Measurements from ENCODE around the gene TMCO1. TPM values are rescaled to one million over a fixed set of nuclear protein-coding genes. Genes with fewer than 3 reads are reported as not detected.

TMCO1 gene
- total and polyA plus RNA-seq, 2 of the 13 experiments (the other 11 are each of a cell fraction or from before 2014, with no cell fraction given), result 106 to 119 TPM

Other genes with a start within 250 kb of the TMCO1 start
- gene LRRC52, start 224.9 kb downstream of the TMCO1 start, total RNA-seq (2016; rRNA removed; fragmentation: Illumina TruSeq; extraction: Trizol), result not detected in 2 replicates
- not detected in 2 replicates for gene LRRC52, start 224.9 kb downstream of the TMCO1 start, polyA plus RNA-seq (2011; rRNA removed)
- 34.3 and 59.7 TPM in 2 replicates for gene MGST3, start 137.6 kb downstream of the TMCO1 start, total RNA-seq (2016; rRNA removed; fragmentation: Illumina TruSeq; extraction: Trizol)
- gene MGST3, start 137.6 kb downstream of the TMCO1 start, polyA plus RNA-seq (2011; rRNA removed), result 54.7 and 61.2 TPM in 2 replicates
- gene ALDH9A1, start 70.3 kb downstream of the TMCO1 start, total RNA-seq (2016; rRNA removed; fragmentation: Illumina TruSeq; extraction: Trizol), result 38.5 and 52.7 TPM in 2 replicates
- gene ALDH9A1, start 70.3 kb downstream of the TMCO1 start, polyA plus RNA-seq (2011; rRNA removed), result 17.1 and 27.5 TPM in 2 replicates
- 61.2 and 64.3 TPM in 2 replicates for gene UCK2, start 58.7 kb upstream of the TMCO1 start, total RNA-seq (2016; rRNA removed; fragmentation: Illumina TruSeq; extraction: Trizol)
- 67.7 and 78.0 TPM in 2 replicates for gene UCK2, start 58.7 kb upstream of the TMCO1 start, polyA plus RNA-seq (2011; rRNA removed)

Measured in HepG2 (cell line).